ENCODE data around the gene DEPDC5. TPM values are rescaled to one million over a fixed set of nuclear protein-coding genes. Genes with fewer than 3 reads are reported as not detected.
A peak's percentile ranks its signal among the peaks of the same experiment; 100 is the strongest.

DEPDC5 gene
- total RNA-seq, 4 donors from 2014 or later: 17.5 to 30.4 (median 22.8) TPM

- Histone ChIP-seq H3K4me3 (replicated peaks in 1 of 3) (no peak overlapping the region), H3K36me3 (no peaks in the 10 kb centered on the region), H3K27me3 (no peaks in the 10 kb centered on the region), H3K9me3 (no peaks in the 10 kb centered on the region), H3K4me1 (no peaks in the 10 kb centered on the region), H3K27ac (no peak overlapping the region)
- WGBS, 2 donors: 80 to 94% methylated on average over 6 of the region's 6 CpGs
- no peak for DNase-seq
- intact Hi-C loops (cut with DNase I): no loop called here
- no peak for TF ChIP-seq CTCF (IDR thresholded peaks at IDR 0.05)
- no peak for TF ChIP-seq POLR2A (IDR thresholded peaks at IDR 0.05)
Observed at GRCh38 chr22:31922534-31922933, 168.7 kb downstream of the DEPDC5 start.

GRCh38 chr22:31923136-31923535 is 169.3 kb downstream of the DEPDC5 start:
- DNase-seq: peak in 1 of 2 donors; percentile 9
- Histone ChIP-seq H3K4me3 (replicated peaks in 1 of 3) (no peak overlapping the region), H3K9me3 (no peaks in the 10 kb centered on the region), H3K27ac (no peak overlapping the region), H3K36me3 (no peaks in the 10 kb centered on the region), H3K4me1 (no peaks in the 10 kb centered on the region), H3K27me3 (no peaks in the 10 kb centered on the region)
- TF ChIP-seq CTCF (IDR thresholded peaks at IDR 0.05) (no peak), POLR2A (IDR thresholded peaks at IDR 0.05) (no peak)
- WGBS, 2 donors: 19 to 40% methylated on average over 5 of the region's 5 CpGs
- intact Hi-C loops (cut with DNase I): no loop called here

GRCh38 chr22:31923747-31924146 is 169.9 kb downstream of the DEPDC5 start:
- TF ChIP-seq CTCF (IDR thresholded peaks at IDR 0.05) (no peak), POLR2A (IDR thresholded peaks at IDR 0.05) (no peak)
- no peak for DNase-seq
- intact Hi-C loops (cut with DNase I): no loop called here
- Histone ChIP-seq H3K36me3 (no peaks in the 10 kb centered on the region), H3K27me3 (no peaks in the 10 kb centered on the region), H3K9me3 (no peaks in the 10 kb centered on the region), H3K4me1 (no peaks in the 10 kb centered on the region), H3K4me3 (replicated peaks in 1 of 3) (no peak overlapping the region), H3K27ac (no peak overlapping the region)
- WGBS, 2 donors: 65 to 86% methylated on average over 2 of the region's 2 CpGs

GRCh38 chr22:31925056-31925455 is 171.2 kb downstream of the DEPDC5 start:
- no peak overlapping the region for H3K4me3 ChIP-seq (replicated peaks in 1 of 3)
- H3K36me3 ChIP-seq: no peaks in the 10 kb centered on the region
- DNase-seq: no peak
- H3K27ac ChIP-seq: no peak overlapping the region
- H3K27me3 ChIP-seq: no peaks in the 10 kb centered on the region
- TF ChIP-seq CTCF (IDR thresholded peaks at IDR 0.05) (no peak), POLR2A (IDR thresholded peaks at IDR 0.05) (no peak)
- H3K4me1 ChIP-seq: no peaks in the 10 kb centered on the region
- no peaks in the 10 kb centered on the region for H3K9me3 ChIP-seq
- intact Hi-C loops (cut with DNase I): no loop called here
- 88 to 96% methylated on average over 1 of the region's 1 CpG for WGBS, 2 donors

GRCh38 chr22:31926024-31926423 is 172.2 kb downstream of the DEPDC5 start:
- 56 to 69% methylated on average over 1 of the region's 1 CpG for WGBS, 2 donors
- no peak overlapping the region for H3K4me3 ChIP-seq (replicated peaks in 1 of 3)
- H3K4me1 ChIP-seq: no peaks in the 10 kb centered on the region
- H3K36me3 ChIP-seq: no peaks in the 10 kb centered on the region
- no peak overlapping the region for H3K27ac ChIP-seq
- intact Hi-C loops (cut with DNase I): no loop called here
- no peak for DNase-seq
- TF ChIP-seq CTCF (IDR thresholded peaks at IDR 0.05): no peak
- no peak for TF ChIP-seq POLR2A (IDR thresholded peaks at IDR 0.05)
- H3K27me3 ChIP-seq: no peaks in the 10 kb centered on the region
- no peaks in the 10 kb centered on the region for H3K9me3 ChIP-seq
